Aorta (tissue), 5 donors: Measurements from ENCODE around the gene GPR55. TPM values are rescaled to one million over a fixed set of nuclear protein-coding genes. Genes with fewer than 3 reads are reported as not detected.

ENCODE experiments used
- ATAC-seq: fragments of 200-7000 bp; cut with Tn5 transposase; one replicate; pipeline ENCODE4 v1.9.1; 2022; ENCODE audit warnings: moderate library complexity; ENCODE audit not compliant: low FRiP score
- DNase-seq, 2 donors: peaks; one replicate each; pipeline ENCODE4 v3.0.0-alpha.2; 2020
- H3K27ac ChIP-seq, 2 donors: one replicate each; pipeline ENCODE4 v1.5.1; 2013; ENCODE audit warnings: low read length in 2 of 2, mild to moderate bottlenecking in 2 of 2, moderate library complexity in 2 of 2, control low read depth in 1 of 2, inconsistent platforms in 1 of 2, low read depth in 1 of 2
- H3K27me3 ChIP-seq, 2 donors: one replicate each; pipeline ENCODE4 v1.6.1; 2013; ENCODE audit warnings: control low read depth in 1 of 2, low read length in 1 of 2, mild to moderate bottlenecking in 1 of 2, moderate library complexity in 1 of 2; ENCODE audit not compliant: insufficient read depth in 2 of 2, control insufficient read depth in 1 of 2
- H3K36me3 ChIP-seq, 2 donors: one replicate each; pipeline ENCODE4 v1.6.1; 2013; ENCODE audit warnings: control low read depth in 1 of 2, low read length in 1 of 2, mild to moderate bottlenecking in 1 of 2; ENCODE audit not compliant: insufficient read depth in 2 of 2, control insufficient read depth in 1 of 2
- H3K4me1 ChIP-seq, 2 donors: one replicate each; pipeline ENCODE4 v1.6.1; 2013; ENCODE audit warnings: low read length in 2 of 2, control low read depth in 1 of 2, mild to moderate bottlenecking in 1 of 2, moderate library complexity in 1 of 2; ENCODE audit not compliant: insufficient read depth in 2 of 2, control insufficient read depth in 1 of 2
- H3K4me3 ChIP-seq, 2 donors: one replicate each; pipeline ENCODE4 v1.5.1; 2013; ENCODE audit warnings: low read length in 2 of 2, control low read depth in 1 of 2, mild to moderate bottlenecking in 1 of 2
- H3K9me3 ChIP-seq: one replicate; pipeline ENCODE4 v1.6.1; 2013; ENCODE audit warnings: mild to moderate bottlenecking, low read length; ENCODE audit not compliant: control insufficient read depth
- WGBS, 2 donors: extraction: QIAGEN DNeasy Blood & Tissue Kit; methylation state at CpG; one replicate each; pipeline ENCODE4 v1.1.7; 2013; 5-methylcytosine and 5-hydroxymethylcytosine counted together
- intact Hi-C, 2 donors: fragments of 100-400 bp; cut with DNase I; formaldehyde crosslinking; loops; one replicate each; pipeline versions ENCODE4 v1.14.2 to v1.15.0; 2022
- polyA plus RNA-seq, 2 donors: library from polyadenylated mRNA; stranded (reverse); fragments of 200-250 nt; gene quantifications; one replicate each; pipeline ENCODE4 v1.2.3, GENCODE V29; 2013
- total RNA-seq, 2 donors: library from RNA; stranded (reverse); fragmentation: NEBNext Ultra II Directional; extraction: Animal tissue kit (Norgen Biotek cat#: 25700); gene quantifications; one replicate each; pipeline ENCODE4 v1.2.1, GENCODE V29; 2021
- donor health status: healthy with polysubstance abuse.
- donor health status: Bipolar disorder and iron deficiency.
- donor health status: DM: no; HTN: no; CAD: no.
- donor health status: DM: no; HTN: no; CAD: no.
- donor health status: DM: yes; HTN: yes; CAD: no.

GPR55 gene
- total and polyA plus RNA-seq, 4 donors = 0.18 TPM; not detected in 3

DNA sequence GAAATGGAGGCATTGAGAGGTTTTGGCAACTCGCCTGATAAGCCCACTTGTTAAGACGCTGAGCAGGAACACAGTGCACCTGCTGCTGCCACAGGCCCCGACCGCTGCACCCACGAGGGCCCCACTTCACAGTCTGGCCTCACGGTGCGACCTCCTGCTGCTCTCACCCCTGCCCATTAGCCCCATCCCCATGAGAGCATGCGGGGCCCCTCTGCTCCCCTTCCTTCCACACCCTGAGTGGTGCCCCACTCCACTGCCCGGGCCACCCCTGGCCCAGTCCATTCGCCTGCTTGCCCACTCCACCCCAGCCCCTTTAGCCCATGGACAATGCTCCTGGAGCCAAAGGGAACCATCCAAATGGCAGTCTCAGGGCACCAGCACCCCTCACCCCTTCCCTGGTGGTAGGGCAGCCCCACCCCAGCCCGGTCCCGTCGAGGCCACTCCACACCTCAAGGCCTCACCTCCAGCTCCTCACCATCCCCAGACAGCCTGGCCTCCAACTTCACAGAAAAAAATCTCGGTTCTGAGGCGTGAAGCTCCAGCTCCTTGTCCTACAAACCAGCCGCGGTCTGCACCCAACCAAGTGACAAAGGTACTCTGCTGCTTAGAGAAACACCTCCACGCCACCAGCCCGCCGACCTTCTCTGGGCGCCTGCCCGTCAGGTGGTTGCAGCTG lies 6.7 kb upstream of the GPR55 start:
- H3K27me3 ChIP-seq = no peaks in the 10 kb centered on the region
- no peak overlapping the region for H3K4me3 ChIP-seq
- H3K4me1 ChIP-seq = no peaks in the 10 kb centered on the region
- no peaks in the 10 kb centered on the region for H3K36me3 ChIP-seq
- no peaks in the 10 kb centered on the region for H3K9me3 ChIP-seq
- ATAC-seq = no peak
- intact Hi-C loops = no loop called here
- DNase-seq = peak in 1 of 2 donors; percentile 61
- no peak overlapping the region for H3K27ac ChIP-seq
- 93 to 95% methylated on average over 21 to 22 of the region's 22 CpGs for WGBS, 2 donors

DNA sequence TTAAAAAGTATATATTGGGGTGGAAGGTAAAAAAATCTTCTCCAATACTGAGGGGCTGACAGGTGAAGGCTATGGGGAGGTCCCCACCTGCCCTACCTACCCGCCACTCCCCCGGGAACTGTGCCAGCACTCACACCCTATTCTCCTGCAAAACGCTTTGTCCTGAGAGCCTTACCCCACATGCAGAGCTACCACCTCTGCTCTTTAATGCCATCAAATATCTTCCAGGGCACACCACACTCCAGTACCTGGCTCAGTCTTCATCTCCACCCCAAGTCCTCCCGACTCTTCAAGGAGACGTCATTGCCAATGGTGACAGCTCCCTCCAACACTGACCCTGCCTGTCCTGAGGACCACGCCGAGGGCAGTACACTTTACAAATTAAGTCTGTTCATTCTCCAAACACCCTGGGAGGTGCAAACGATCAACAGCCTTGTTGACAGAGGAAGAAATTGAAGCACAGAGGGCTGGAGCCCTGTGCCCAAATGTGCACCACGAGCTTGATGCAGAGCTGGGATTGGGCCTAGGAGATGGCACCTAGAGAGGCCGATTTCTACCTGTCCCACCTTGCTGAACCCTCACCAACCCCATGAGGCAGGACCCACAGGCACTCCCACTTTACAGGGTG lies 6.0 kb upstream of the GPR55 start:
- 88 to 89% methylated on average over 10 of the region's 10 CpGs for WGBS, 2 donors
- no peaks in the 10 kb centered on the region for H3K36me3 ChIP-seq
- ATAC-seq (no peak), DNase-seq (no peak)
- intact Hi-C loops = no loop called here
- no peaks in the 10 kb centered on the region for H3K4me1 ChIP-seq
- H3K4me3 ChIP-seq = no peak overlapping the region
- no peaks in the 10 kb centered on the region for H3K27me3 ChIP-seq
- H3K9me3 ChIP-seq = no peaks in the 10 kb centered on the region
- H3K27ac ChIP-seq = no peak overlapping the region

DNA sequence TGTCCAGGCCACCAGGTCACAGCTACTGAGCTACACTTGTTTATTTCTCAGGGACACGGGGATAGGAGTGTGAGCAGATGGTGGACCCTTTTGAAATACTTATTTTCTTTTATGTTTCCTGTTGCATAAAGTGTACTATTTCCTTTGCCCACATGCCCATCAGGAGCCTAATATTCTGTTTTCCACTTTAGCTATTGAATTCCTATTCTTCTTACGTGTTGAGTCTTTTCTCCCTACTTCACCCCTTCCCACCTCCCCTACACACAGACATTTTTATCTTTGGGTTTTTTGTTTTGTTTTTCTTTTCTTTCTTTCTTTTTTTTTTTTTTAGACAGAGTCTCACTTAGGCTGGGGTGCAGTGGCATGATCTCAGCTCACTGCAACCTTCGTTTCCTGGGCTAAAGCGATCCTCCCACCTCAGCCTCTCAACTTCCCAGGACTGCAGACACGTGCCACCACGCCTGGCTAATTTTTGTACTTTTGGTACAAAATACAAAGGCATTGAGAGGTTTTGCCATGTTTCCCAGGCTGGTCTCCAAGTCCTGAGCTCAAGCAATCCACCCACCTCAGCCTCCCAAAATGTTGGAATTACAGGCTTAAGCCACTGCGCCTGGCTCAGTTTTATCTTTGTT lies 5.2 kb upstream of the GPR55 start:
- H3K4me3 ChIP-seq = no peak overlapping the region
- intact Hi-C loops = no loop called here
- ATAC-seq (no peak), DNase-seq (no peak)
- H3K27ac ChIP-seq = no peak overlapping the region
- no peaks in the 10 kb centered on the region for H3K9me3 ChIP-seq
- WGBS, 2 donors = 60 to 65% methylated on average over 7 of the region's 7 CpGs
- no peaks in the 10 kb centered on the region for H3K27me3 ChIP-seq
- no peaks in the 10 kb centered on the region for H3K36me3 ChIP-seq
- no peaks in the 10 kb centered on the region for H3K4me1 ChIP-seq

DNA sequence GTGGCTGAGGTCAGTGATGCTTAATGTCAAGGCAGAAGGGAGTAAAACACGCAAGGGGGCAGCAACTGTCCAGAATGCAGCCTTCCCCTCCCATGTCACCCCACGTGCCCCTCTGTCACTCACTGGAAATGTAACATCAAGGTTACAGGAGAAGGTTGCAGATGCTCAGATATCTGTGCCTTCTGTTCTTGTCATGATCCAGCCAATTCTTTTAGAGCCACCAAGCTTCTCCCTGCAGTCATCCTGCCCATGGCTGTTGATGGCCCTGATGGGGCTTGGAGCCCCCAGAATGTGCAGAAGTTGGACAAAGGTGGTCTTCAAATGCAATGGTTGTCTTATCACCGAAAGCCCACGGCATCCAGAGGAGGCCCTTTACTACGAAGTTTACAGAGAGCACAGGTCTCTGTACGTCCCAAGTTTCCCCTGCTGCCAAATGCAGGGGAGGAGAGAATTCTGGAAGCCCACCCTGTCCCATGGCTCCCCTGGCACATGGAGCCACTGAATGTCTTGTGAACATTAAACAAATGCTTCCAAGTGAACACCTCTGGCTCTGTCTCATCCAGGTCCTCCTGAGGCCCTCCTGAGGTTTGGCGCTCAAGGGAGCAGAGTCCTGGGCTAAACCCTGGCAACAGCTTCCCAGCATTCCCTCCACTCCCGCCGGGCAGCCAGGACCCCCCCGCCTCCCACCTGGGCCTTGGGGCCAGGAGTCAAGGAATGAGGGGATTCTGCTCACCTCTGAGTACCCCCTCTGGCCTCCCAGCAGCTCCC lies 4.5 kb upstream of the GPR55 start:
- no peak for ATAC-seq
- 81 to 86% methylated on average over 10 of the region's 10 CpGs for WGBS, 2 donors
- DNase-seq = peak in 1 of 2 donors; percentile 57
- no peaks in the 10 kb centered on the region for H3K27me3 ChIP-seq
- no peak overlapping the region for H3K4me3 ChIP-seq
- H3K27ac ChIP-seq = no peak overlapping the region
- no peaks in the 10 kb centered on the region for H3K4me1 ChIP-seq
- no peaks in the 10 kb centered on the region for H3K9me3 ChIP-seq
- intact Hi-C loops = no loop called here
- no peaks in the 10 kb centered on the region for H3K36me3 ChIP-seq

DNA sequence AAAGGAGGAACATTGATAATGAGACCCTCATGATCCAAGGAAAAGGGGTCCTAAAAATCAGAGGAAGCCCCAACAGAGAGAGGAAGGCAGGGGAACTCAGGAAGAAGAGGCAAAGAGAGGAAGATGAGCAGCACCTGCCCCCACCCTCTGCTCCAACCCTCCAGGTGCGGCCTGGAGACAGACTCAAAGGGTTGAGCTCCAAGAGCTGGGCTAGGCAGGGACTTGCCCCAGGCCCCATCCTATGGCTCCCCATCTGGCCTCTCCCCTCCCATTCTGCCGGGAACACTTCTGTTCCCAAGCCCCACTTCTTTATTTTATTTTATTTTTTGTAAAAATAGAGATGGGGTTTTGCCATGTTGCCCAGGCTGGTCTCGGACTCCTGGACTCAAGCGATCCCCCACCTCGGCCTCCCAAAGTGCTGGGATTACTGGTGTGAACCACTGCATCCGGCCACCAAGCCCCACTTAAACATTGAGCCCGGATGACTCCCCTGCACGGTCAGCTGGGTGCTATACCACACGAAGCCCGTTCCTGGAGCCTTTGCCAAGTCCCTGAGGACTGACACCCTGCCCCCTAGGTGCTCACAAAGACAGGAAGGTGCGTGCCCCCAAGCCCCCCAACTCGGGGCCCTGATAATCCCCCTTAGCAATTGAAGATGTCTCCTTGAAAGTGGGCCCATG lies 3.8 kb upstream of the GPR55 start:
- DNase-seq = peak in 1 of 2 donors; percentile 57
- intact Hi-C loops = no loop called here

DNA sequence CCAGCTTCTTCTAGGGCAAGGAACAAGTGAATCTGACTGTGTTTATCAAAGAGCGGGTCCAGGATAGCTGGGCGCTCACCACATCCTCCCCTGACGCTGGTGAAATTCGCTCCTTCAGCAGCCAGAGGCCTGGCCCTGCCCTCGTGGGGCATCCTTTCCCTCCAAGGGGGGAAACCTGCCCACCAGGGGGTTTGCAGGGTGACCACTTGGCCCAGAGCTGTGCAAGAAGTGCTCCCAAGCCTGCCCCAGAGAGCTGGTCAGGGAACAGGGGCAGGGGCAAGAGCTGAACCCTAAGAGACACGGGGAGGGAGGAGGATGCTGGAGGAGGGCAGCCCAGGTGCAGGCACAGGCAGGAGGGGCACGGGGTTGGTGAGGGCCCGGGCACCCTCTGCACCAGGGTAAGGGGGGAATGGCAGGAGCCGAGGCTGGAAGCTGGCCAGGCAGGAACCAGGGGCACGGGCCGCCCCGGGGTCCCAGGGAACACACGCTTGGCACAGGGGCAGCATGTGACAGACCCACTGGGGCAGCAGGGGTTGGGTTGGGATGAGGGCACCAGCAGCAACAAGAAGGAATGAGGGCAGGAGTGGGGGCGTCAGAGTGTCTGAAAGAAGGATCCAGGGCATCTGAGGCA lies 2.8 kb upstream of the GPR55 start:
- Histone ChIP-seq H3K27ac (no peak overlapping the region), H3K4me3 (no peak overlapping the region), H3K27me3 (no peaks in the 10 kb centered on the region), H3K9me3 (no peaks in the 10 kb centered on the region), H3K4me1 (no peaks in the 10 kb centered on the region), H3K36me3 (no peaks in the 10 kb centered on the region)
- DNase-seq (peak in 1 of 2 donors; percentile 65), ATAC-seq (no peak)
- WGBS, 2 donors = 85 to 87% methylated on average over 12 to 14 of the region's 14 CpGs
- intact Hi-C loops = no loop called here

More for the DNA sequence above, 3.8 kb upstream of the GPR55 start:
- Histone ChIP-seq H3K4me1 (no peaks in the 10 kb centered on the region), H3K27ac (no peak overlapping the region), H3K4me3 (no peak overlapping the region), H3K9me3 (no peaks in the 10 kb centered on the region), H3K27me3 (no peaks in the 10 kb centered on the region), H3K36me3 (no peaks in the 10 kb centered on the region)
- WGBS, 2 donors = 90 to 91% methylated on average over 12 of the region's 12 CpGs
- ATAC-seq = no peak

DNA sequence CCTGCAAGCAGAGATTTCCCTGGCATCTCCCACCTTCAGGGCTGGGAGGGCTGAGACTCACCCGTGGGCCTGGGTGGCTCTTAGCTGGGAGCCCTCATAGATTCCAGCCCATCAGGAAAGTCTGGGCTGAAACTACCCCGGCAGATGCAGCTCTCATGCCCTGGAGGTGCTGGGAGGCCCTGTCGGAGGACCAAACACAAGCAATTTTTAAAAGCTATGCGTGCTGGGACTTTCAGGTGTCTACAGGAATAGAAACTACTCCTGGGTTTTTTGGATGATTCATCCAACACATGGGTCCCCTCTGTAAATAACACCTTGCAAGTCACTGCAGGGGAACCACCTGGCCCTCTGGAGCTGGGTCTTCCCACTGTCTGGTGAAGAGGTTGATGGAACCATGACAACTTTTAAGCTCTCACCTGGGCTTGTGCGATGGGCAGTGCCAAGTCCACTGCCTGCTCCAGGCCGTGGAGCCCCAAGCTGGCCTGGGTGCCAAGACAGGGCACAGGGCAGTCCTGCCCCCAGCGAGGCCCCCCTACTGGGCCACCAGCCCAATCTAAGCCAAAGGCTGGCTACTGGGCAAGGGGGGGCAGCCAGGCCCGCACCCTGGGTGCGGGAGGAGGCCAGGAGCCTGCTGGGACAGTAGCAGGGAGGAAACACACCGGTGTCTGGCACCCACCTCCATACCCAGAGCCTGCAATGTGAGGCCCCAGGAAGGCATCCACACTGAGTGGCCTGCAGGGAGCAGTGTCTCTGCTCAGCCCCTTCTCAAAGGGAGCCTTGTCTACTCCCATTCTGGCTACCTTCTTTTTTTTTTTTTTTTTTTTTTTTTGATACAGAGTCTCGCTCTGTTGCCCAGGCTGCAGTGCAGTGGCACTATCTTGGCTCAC lies 1.1 kb upstream of the GPR55 start:
- no peak for ATAC-seq
- H3K4me3 ChIP-seq = no peak overlapping the region
- H3K27me3 ChIP-seq = no peaks in the 10 kb centered on the region
- intact Hi-C loops = no loop called here
- H3K4me1 ChIP-seq = no peaks in the 10 kb centered on the region
- DNase-seq = no peak
- no peak overlapping the region for H3K27ac ChIP-seq
- H3K36me3 ChIP-seq = no peaks in the 10 kb centered on the region
- WGBS, 2 donors = 88 to 90% methylated on average over 10 to 11 of the region's 11 CpGs
- no peaks in the 10 kb centered on the region for H3K9me3 ChIP-seq
